Mesothelial cell of epicardium (in vitro differentiated cells): Measurements from ENCODE around the gene OSBPL1A. TPM values are rescaled to one million over a fixed set of nuclear protein-coding genes. Genes with fewer than 3 reads are reported as not detected.
"Not testable (repeated sequence)": the region's sequence is repeated elsewhere in the genome, so short reads cannot be mapped to it uniquely, and the experiment has no call there.

ENCODE experiments used
- DNase-seq, 2 experiments: peaks; one replicate each; pipeline ENCODE4 v3.0.0; 2021; ENCODE audit warnings: low spot score in 2 of 2; ENCODE audit not compliant: unreplicated experiment in 2 of 2
- H3K27ac Mint-ChIP-seq: 2 replicates; pipeline ENCODE4 v1.8.0; 2021; ENCODE audit warnings: mixed read lengths
- H3K27me3 Mint-ChIP-seq: 2 replicates; pipeline ENCODE4 v1.8.0; 2021; ENCODE audit warnings: low read depth, mixed read lengths
- H3K36me3 Mint-ChIP-seq: 2 replicates; pipeline ENCODE4 v1.8.0; 2021; ENCODE audit warnings: mixed read lengths
- H3K4me1 Mint-ChIP-seq: 2 replicates; pipeline ENCODE4 v1.8.0; 2021; ENCODE audit warnings: mixed read lengths
- H3K4me3 Mint-ChIP-seq: 2 replicates; pipeline ENCODE4 v1.8.0; 2021; ENCODE audit warnings: mild to moderate bottlenecking, moderate library complexity, mixed read lengths
- H3K9me3 Mint-ChIP-seq: 2 replicates; pipeline ENCODE4 v1.8.0; 2021; ENCODE audit warnings: mixed read lengths
- CTCF ChIP-seq: fragments of 200-600 bp; sonication (generic); IDR thresholded peaks from one replicate; pipeline ENCODE4 v1.5.0; 2021; ENCODE audit warnings: antibody characterized with exemption; ENCODE audit not compliant: unreplicated experiment
- total RNA-seq: library from RNA; stranded (reverse); gene quantifications from 3 replicates; pipeline ENCODE4 v1.2.1, GENCODE V29; 2021

Gene OSBPL1A
- total RNA-seq, 1 donor from 2014 or later = 36.1 TPM

DNA sequence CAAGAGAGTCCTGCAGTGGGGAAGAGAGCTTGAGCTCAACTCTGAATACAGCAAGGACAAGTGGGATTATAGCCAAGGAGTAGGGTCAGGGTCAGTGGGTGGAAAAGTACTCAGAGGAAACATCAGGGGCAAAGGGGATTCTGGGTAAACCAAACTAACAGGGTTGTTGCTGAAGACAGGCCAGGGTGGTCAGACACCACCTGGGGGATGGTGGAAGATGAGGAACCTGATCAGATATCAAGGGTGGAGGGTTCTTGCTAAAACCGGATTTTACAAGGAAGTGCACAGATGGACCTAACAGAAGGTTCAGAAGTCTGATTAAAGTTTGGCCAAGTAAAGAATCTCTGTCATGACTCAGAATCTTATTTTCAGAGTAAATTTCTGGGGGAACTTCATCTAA lies 16.5 kb downstream of the OSBPL1A start:
- Mint-ChIP-seq H3K9me3 (no peaks in the 10 kb centered on the region), H3K36me3 (peaks cover 5% of the 10 kb centered on the region), H3K27ac (no peak overlapping the region), H3K27me3 (no peaks in the 10 kb centered on the region), H3K4me1 (peaks cover 5% of the 10 kb centered on the region), H3K4me3 (no peak overlapping the region)
- DNase-seq = no peak
- no peak for TF ChIP-seq CTCF

DNA sequence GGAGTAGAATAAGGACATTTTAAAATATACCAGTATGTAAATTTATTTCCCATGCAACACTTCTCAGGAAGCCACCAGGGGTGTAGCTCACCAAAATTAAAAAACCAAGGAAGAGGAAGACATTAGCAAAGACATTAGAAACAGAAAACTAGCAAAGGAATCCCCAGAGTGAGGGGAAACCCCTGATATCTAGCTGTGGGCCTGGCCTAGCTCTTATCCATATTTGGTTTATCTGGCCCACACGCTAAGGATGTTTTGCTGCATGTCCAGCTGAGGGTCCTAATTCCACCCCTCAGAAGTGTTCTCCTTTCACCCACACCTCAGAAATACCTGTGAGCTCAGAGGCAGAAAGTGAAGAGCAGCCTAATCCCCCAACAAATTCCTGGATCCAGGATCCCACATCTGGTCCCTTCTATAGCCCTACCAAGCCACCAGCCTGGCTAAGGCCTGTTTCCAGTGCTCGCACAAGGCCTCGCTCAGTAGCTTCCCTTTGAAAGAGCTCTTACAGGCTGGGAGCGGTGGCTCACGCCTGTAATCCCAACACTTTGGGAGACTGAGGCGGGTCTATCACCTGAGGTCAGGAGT lies 17.4 kb downstream of the OSBPL1A start:
- Mint-ChIP-seq H3K27ac (peak overlapping the region; percentile 35), H3K9me3 (no peaks in the 10 kb centered on the region), H3K4me1 (no peaks in the 10 kb centered on the region), H3K27me3 (no peaks in the 10 kb centered on the region), H3K36me3 (peaks cover 14% of the 10 kb centered on the region), H3K4me3 (no peak overlapping the region)
- no peak for TF ChIP-seq CTCF
- DNase-seq = no peak

GRCh38 chr18:24378598-24378997 lies 19.0 kb downstream of the OSBPL1A start:
- no peak for TF ChIP-seq CTCF
- peaks cover 3% of the 10 kb centered on the region for H3K4me1 Mint-ChIP-seq
- no peak overlapping the region for H3K27ac Mint-ChIP-seq
- no peak for DNase-seq
- H3K36me3 Mint-ChIP-seq = peaks cover 18% of the 10 kb centered on the region
- H3K4me3 Mint-ChIP-seq = no peak overlapping the region
- H3K27me3 Mint-ChIP-seq = no peaks in the 10 kb centered on the region
- no peaks in the 10 kb centered on the region for H3K9me3 Mint-ChIP-seq

GRCh38 chr18:24376531-24376930 lies 21.1 kb downstream of the OSBPL1A start:
- not testable (repeated sequence) for H3K27ac Mint-ChIP-seq, H3K9me3 Mint-ChIP-seq, H3K27me3 Mint-ChIP-seq, H3K4me1 Mint-ChIP-seq, DNase-seq, H3K4me3 Mint-ChIP-seq
- H3K36me3 Mint-ChIP-seq = peaks cover 28% of the 10 kb centered on the region

DNA sequence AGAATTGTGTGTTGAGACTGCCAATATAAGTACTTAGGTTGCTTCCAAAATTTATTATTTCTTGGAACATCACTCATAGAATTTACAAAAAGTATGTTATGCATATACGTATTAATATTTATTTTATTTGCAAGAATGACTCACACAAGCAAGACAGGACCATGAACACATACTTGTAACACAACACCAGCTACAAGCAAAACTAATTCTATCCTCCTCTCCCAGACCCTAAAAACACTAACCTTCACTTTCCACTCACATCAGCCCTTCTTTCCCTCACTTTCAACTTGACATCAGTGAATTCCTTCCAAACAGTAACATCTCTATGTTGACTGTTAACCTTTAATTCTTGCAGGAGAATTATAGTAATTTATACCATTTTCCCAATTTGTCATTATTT lies 24.3 kb downstream of the OSBPL1A start:
- Mint-ChIP-seq H3K27ac (no peak overlapping the region), H3K36me3 (peaks cover 34% of the 10 kb centered on the region), H3K4me1 (peaks cover 6% of the 10 kb centered on the region), H3K27me3 (no peaks in the 10 kb centered on the region), H3K4me3 (no peak overlapping the region), H3K9me3 (no peaks in the 10 kb centered on the region)
- no peak for DNase-seq
- no peak for TF ChIP-seq CTCF

- DNase-seq = no peak
- TF ChIP-seq CTCF = no peak
- no peak overlapping the region for H3K27ac Mint-ChIP-seq
- no peaks in the 10 kb centered on the region for H3K27me3 Mint-ChIP-seq
- no peaks in the 10 kb centered on the region for H3K9me3 Mint-ChIP-seq
- peaks cover 6% of the 10 kb centered on the region for H3K4me1 Mint-ChIP-seq
- peaks cover 34% of the 10 kb centered on the region for H3K36me3 Mint-ChIP-seq
- H3K4me3 Mint-ChIP-seq = no peak overlapping the region
Measured at GRCh38 chr18:24372279-24372872, 25.2 kb downstream of the OSBPL1A start.
